Stimulated activated CD4-positive, alpha-beta T cell treated with anti-CD3 and anti-CD28 coated beads, TNF-alpha, amount 100 ng/mL, for 1 hour (primary cell): ENCODE results near the gene CREB3L4.

Source experiments
- DNase-seq, 3 donors: peaks; one replicate each; pipeline ENCODE4 v3.0.0-alpha.2; 2020; ENCODE audit warnings: low read depth in 3 of 3, low spot score in 1 of 3

CREB3L4 gene

DNA sequence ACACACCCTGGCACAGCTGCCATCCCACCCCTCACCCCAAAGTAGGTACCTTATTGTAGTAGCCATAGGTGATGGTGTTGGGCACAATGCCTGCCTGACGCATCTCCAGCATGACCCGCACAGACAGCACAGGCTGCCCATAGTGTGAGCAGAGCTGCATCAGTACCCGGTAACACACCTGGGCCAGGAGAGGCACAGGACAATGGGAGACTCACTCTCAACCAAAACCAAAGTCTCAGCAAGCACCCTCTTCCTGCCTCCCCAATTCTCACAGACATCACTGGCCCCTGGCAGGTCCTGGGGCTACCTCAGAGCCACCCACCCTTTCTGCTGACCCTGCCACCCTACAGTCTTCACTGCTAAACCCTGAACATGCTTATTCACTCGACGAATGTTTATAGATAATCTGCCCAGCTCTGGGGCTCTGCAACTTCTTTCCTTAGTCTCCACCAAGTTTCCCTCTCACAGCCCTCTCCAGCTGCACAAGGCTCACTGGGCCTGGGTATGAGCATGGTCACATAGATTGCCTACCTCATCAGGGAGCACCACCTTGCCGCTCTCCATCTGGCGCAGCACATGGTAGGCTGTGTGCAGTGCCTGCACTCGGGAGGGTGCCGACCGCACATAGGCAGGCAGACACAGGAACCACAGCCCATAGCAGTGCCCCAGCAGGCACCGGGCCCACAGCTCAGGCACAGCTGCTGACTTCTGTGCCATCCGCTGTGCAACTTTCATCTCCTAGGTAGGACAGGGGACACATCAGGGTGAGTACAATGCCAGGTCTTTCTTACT lies 31.5 kb upstream of the CREB3L4 start:
- DNase-seq: no peak

DNA sequence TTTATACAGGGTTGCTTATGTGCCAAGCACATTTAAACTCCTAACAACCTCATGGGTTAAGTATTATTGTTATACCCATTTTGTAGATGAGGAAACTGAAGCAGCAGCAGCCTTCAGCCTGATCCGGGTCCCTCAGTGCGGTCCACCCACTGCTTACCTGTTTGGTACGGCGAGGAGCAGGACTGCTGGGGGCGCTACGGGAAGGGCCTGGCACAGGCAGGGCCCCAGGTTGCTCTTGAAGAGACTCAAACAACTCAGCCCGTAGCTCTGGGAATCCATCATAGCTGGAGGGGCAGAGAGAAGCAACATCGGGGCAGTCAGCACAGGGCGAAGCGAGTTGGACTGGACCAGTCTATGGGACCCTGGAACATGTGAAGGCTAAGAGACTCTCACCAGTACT lies 30.4 kb upstream of the CREB3L4 start:
- no peak for DNase-seq

DNA sequence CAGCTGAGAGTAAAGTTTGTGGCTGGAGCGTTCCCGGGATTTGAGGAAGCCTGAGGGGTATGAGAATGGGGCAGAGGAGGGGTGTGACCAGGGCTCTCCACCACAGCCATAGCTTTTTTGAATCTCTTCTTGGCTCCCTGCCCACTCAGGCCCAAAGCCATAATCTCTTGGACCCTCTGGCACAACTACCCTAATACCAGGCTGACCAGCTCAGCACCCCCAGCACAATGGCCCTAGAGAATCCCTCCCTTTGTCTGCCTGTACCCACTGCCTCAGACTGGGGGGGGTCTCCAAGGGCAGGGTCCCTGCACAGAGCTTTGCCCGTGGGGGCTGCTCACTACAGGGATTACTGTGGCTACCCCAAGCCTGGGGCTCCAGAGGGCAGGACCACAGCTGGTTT lies 28.7 kb upstream of the CREB3L4 start:
- no peak for DNase-seq

DNA sequence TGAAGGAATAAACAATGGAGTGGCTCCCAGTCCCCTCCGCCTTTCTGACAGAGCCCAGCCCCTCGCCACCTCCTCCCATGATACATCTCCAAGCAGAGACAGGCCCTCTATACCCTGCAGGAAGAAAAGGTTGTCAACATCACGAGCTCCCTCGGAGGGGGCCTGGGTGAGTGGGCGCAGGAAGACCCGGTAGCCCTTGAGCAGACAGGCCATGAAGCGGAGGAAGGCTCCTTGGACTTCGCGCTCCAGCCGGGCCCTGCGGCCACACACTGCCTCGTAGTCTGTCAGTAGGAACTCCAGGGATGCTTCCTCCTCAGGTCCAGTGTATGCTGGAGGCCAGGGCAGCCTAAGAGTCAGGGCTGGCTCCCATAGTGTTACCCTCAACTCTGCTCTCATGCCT lies 28.2 kb upstream of the CREB3L4 start:
- DNase-seq: no peak

DNA sequence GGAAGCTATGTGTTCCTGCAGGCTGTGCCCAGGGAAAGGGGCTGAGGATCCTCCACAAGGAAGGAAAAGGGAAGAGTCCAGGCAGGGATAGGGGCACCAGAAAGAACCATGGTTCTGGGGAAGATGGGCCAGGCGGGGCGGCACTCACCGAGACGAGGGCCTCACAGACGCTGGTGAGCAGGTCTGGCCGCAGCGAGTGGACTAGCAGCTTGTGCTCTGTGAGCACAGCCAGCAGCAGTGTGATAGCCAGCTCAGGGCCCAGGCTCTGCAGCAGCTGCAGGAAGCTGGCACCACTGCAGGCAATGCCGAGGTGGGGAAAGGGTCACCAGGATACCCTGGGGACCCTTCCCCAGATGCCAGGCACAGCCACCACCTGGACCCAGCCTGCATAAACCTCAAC lies 26.9 kb upstream of the CREB3L4 start:
- no peak for DNase-seq

DNA sequence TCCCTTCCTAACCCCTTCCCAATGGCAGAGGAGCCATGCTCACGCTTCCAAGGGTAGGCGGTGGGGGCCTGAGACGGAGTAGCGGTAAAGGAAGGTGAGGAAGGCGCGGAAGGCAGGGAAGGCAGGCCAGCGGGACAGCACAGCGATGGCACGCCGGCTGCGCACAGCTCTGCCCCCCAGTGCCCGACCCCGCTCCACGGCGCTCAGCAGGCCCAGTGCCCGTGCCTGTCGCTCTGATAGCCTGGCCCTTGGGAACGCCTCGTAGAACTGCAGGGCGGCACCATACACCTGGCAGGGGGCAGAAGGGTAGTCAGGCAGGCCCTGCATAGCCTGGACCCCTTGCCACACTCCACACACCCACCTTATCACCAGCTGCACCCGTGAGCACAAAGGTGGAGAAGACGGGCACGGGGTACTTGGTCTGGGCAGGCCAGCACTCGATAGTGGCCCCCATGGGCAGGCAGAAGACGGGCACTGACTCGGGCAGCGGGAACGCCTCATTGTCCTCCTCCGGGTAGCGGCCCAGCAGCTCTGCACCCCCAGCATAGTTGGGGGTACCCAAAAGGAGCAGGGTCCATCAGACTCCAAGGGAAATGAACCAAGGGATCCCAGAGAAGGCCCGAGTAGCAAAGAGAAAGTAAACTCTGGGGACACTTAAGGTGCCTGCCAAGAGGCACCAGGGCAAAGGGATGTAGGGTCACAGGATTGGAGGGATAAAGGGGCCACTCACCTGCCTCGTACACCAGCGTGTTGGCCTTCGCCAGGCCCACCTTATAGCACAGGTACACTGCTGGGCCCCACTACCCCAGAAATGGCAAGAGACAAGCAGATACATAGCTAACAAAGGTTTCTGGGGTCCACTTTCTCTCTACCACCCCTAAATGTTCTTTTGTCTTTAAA lies 25.6 kb upstream of the CREB3L4 start:
- no peak for DNase-seq

DNA sequence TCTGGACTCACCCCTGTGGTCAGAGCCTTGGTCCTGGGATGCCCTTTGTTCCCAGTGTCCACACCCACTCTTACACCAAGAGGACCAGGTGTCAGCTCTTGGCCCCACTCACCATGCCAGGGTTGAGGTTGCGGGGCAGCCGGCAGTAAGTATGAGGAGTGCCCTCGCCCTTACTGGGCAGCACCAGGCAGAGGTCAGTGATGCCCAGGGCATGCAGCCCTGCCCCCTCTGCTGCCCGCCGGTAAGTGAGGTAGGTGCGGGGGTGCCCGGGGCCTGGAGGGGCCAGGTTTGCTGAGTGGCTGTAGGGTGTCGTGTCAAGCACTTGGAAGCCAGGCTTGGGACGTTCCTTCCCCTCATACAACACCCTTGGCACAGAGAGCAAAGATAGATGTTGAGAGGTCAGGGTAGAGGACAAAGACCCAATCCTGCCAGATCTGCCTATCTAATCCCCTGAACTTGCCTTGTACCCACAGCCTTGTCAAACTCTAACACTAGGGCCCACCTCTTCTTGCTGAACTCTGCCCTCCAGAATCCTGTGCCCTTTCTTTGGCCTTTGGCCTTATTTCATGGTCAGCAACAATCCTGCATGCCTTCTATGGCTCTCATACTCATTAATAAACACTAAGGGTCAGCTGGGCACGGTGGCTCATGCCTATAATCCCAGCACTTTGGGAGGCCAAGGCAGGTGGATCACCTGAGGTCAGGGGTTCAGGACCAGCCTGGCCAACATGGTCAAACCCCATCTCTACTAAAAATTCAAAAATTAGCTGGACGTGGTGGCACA lies 24.7 kb upstream of the CREB3L4 start:
- no peak for DNase-seq

DNA sequence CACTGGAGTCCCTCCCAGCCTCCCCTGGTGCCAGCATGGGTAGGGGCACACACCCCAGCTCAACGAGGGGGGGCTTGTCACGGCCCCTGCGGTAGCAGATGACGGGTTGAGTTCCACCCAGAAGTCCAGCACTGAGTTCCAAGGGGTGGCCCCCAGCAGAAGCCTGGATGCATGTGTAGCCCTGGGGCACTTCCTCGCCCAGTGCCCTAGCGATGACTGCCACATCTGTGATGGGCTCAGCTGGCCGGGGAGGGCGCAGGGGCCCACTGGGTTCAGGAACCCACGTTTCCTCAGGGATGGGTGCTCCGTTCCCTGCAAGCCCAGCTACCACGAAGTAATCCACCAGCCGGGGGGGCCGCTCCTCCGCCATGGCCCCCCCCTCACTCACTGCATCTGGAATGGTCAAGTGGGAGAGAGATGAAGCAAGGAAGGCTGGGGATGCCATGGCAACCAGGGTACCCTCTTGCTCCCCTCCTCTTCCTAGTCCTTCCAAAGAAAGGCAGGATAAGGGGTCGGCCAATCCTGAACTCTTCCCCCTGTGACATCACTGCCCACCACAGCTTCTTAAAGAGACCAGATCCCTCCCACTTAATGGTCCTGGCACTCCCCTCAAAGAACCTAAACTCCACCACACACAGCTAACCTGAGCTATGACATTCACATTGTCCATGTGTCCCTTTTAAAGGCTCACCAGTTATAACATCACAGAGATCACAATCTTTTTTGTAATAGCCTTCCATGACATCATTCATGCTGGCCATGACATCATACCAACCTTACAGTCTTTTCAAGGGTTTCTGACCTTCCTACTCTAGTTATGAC lies 23.5 kb upstream of the CREB3L4 start:
- no peak for DNase-seq

DNA sequence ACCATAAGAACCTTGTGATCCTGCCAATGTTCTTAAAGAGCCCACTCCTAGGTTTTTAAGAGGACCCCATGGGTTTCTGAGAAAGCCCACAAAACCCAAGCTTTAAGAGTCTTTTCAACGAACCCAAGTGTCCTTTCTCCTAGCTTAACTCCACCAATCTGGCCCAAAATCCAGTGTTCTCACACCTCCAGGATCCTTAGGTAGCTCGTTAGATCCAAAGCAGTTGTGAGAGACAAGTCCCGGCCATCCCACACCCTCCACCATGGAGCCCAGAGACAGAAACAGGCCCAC lies 22.9 kb upstream of the CREB3L4 start:
- no peak for DNase-seq

DNA sequence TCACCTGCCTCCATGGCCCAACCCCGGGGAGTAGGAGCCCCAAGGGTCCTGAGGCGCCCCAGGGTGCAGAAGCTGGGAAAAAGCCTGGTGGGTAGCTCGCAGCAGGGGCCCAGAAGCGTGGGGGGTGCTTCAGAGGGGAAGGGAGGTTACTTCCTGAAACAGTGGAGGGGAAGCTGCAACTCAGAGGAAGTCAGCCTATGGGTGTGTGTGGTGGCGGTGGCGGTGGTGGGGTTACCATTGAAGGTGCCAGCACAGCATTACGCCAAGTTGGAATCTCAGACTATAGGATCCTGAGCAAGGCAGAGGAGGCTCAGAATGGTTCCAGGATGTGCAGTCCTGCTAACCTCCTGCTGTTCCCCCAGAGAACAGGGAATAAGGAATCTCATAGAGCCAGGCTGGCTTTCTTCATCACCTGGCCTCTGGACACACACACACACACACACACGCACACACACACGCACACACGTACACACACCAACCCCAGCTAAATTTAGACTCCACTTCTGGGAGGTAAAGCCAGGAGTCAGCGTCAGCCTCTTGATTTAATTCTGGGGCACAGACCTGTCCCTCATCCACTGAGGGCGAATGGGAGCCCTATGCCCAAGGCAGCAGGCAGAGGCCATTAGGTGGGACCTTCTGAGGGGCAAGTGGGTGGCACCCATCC lies 22.4 kb upstream of the CREB3L4 start:
- peak in 2 of 3 donors; percentile 44 to 47 for DNase-seq

DNA sequence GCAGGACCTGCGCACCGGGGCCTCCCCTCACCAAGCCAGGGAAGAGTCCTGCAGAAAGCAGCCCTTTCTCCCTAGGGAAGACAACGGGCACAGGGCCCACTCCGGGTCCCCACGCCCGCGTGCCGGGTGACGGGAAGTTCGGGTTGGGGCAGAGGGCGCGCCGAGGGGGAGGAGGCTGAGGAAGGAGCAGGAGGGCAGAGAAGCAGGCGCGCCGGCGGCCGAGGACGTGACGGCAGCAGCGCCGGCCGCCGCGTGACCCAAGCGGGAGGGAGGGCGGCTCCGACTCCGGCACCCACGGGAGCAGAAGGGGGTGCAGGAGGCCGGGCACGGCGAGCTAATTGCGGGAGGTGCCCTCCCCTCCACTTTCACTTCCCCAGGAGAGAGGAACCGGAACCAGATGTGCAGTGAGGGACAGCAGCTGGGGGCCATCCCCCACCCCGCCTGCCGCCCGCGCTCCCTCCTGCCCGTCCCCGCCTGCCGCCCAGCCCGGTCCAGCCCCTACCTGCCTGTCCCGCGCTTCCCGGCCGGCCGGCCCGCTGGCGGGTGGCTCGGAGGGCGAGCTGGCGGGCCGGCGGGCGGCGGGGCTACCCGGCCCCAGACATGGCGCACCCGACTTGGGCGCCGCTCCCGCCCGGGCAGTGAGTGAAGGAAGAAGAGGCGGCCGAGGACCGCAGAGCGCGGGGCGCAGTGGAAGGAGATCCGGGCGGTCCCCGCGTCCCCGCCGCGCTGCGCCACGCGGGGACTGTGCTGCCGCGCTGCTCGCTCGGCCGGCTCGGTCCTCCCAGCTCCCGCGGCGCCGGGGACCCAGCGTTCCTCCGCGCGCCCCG lies 21.7 kb upstream of the CREB3L4 start:
- DNase-seq: peak in 2 of 3 donors; percentile 33 to 50

DNA sequence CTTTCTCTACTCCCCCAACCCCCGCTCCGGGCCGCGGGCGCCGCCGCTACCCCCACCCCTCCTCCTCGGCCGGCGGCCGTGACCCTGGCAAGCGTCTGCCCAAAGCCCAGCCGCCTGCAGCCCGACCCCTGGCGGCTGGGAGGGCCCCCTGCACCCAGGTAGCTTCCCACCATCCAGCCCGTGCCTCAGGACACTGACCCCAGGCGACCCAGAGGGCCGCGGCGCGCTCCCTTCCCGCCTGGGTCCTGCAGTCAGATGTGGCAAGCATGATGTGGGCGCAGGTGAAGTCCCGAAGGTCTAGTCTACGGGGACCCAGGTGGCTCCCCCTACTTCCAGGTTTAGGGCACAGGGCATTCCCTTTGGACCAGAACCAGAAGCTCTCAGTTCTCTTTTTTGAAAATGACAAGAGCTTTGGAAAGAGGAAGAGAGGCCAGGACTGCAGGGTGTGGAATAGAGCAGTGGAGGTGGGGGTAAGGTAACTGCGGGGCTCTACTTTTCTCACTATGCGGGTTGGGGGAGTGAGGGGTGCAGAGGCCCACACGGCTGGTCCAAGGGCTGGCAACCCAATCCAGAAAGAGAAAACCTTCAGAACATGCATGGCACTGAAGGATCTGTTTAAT lies 21.0 kb upstream of the CREB3L4 start, which contains the start of gene DENND4B:
TSS of gene DENND4B (minus strand) at position 97 of the 620 bp plus-strand sequence. CDS start 2,344 bp downstream, outside the sequence.
- DNase-seq: peak in 2 of 3 donors; percentile 52 to 66

DNA sequence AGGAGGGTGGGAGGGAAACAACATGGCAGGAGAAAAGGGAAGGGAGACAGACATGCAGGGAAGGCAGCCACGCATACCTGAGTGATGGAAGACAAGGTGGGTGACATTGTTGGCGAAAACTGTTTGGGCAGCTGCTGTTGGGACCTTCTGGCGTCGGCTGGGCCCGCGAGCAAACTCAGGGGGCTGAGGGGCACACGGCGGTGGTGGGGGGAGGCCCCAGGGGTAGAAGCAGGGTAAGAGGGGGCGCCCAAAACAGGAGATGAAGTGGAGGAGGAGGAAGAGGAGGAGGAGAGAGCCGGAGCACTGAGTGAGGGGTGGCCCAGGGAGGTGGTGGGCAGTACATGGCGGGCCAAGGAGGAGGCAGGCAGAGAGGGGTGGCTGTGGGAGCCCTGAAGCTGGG lies 16.5 kb upstream of the CREB3L4 start:
- DNase-seq: no peak

DNA sequence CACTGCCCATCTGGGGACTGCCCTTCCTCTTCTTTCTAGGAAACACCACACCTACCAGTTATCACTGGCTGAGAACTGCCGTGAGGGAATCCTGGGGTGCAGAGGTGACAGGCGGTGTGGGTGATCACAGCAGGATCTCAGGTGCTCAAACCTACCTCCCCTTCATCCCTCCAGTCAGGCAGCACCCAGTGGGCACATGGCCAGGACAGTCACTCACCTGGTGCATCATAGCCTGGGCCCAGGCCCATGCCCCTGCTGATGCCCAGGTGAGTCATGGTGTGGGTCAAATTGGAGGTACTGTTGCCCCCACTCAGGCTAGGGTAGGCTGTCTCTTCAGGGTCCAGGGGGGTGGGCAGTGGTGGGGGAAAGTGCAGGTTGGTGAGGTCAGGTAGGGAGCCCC lies 15.9 kb upstream of the CREB3L4 start:
- no peak for DNase-seq

DNA sequence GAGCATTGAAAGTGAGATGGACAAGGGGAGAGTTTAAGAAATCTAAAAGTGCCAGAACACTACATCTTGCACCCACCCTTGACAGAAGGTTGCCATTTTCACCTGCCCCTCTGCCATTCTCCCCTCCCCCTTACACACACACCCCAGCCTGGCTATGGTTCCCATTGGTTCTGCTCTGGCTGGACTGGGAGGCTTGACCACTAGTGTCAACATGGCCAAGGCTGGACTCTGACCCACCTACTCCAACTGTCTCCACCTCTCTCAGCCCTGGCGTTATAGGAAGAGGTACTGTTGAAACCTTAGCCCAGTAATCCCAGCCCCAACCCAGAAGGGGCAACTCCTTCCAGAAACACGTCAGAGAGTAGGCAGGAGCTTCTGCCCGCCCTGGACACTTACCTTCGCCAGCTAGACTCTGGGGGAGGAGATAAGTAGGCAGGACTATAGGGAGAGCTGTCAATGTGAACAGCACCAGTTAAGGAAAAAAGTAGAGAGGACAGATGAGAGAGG lies 13.8 kb upstream of the CREB3L4 start:
- DNase-seq: no peak

DNA sequence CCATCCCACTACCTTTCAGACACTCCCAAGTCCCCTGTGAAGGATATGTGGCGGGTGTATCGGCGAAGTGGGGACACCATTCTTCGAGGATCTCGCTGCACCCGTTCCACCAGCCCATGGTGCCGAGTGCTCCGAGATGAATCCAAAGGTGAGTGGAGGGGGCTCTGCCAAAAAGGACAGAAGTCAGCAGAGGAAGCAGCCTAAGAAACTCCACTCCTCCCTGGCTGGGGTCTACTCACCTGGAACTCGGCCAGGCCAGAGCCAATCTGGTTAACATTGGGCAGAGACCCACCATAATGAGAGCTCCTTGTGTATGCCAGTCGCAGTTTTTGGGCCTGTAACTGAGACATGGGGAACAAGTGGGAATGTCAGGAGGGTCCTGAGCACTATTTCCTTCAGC lies 12.9 kb upstream of the CREB3L4 start:
- no peak for DNase-seq

DNA sequence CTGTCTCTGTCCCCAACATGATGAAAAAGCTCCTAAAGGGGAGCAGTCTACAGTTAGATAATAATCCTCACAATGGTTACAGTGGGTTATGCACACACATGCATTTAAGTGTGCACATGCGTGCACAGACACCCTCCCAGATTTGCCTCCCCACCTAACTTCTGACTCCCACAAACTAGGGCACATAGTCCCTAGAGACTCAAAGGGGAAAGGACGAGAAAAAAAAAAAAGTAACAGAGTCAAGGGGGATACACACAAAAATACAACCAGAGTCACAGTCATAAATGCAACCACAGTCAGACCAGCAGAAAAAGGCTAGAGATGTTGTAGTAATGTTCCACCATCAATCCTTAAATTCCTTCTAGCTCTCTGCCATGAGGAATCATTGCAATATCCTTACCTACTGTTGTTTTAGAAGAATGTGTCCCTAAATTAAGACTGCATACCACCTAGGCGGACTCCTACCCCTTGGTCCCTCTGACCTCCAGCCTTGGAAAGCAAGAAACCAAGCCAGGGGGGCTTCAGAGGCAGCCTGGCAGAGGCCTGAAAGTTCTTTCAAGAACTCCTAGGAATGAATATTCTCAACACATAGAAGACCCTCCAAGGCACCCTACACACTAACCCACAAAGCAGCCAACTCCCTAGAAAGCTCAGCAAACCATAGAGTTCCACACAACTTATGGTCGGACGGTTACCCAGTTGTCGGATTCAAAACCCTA lies 10.5 kb upstream of the CREB3L4 start:
- DNase-seq: no peak

DNA sequence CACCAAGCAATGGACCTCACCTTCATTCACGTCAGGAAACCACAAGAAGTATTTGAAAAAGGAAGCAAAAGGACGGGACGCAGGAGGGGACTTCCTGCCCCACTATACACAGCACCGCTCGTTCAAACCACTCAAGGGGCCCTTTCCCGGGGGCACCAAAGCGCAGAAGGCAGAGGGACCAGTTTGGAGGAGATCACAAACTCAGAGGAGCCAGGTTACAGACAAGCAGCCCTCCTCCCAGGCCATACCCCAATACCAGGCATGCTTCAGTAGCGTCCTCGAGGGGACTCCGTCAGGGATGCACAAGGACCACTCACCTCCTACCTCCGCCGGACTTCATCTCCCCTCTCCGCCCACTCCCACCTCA lies 10.0 kb upstream of the CREB3L4 start:
- DNase-seq: no peak
